ENCODE measurements around the gene DRC3.

- TF ChIP-seq, protein P1, sequence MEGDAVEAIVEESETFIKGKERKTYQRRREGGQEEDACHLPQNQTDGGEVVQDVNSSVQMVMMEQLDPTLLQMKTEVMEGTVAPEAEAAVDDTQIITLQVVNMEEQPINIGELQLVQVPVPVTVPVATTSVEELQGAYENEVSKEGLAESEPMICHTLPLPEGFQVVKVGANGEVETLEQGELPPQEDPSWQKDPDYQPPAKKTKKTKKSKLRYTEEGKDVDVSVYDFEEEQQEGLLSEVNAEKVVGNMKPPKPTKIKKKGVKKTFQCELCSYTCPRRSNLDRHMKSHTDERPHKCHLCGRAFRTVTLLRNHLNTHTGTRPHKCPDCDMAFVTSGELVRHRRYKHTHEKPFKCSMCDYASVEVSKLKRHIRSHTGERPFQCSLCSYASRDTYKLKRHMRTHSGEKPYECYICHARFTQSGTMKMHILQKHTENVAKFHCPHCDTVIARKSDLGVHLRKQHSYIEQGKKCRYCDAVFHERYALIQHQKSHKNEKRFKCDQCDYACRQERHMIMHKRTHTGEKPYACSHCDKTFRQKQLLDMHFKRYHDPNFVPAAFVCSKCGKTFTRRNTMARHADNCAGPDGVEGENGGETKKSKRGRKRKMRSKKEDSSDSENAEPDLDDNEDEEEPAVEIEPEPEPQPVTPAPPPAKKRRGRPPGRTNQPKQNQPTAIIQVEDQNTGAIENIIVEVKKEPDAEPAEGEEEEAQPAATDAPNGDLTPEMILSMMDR (IDR thresholded peaks at IDR 0.05): no peak
- TF ChIP-seq POLR2A (IDR thresholded peaks at IDR 0.05) (no peak), POLR2AphosphoS5 (IDR thresholded peaks at IDR 0.05; ENCODE audit: insufficient read depth in 1 of 2, low read depth in 1 of 2) (no peak)
Observed at GRCh38 chr17:17993366-17993765, 20.7 kb downstream of the DRC3 start.

Data from vagina (tissue), 2 donors.